Colonic mucosa (tissue), 4 donors: ENCODE data around the gene USP49. TPM values are rescaled to one million over a fixed set of nuclear protein-coding genes. Genes with fewer than 3 reads are reported as not detected.

ENCODE experiments used
- DNase-seq: peaks from one replicate; pipeline ENCODE4 v3.0.0-alpha.2; 2020
- H3K27ac ChIP-seq: fragments of 200-600 bp; one replicate; pipeline ENCODE4 v1.8.0; 2021
- H3K27me3 ChIP-seq: fragments of 200-600 bp; one replicate; pipeline ENCODE4 v1.8.0; 2021
- H3K36me3 ChIP-seq: fragments of 200-600 bp; one replicate; pipeline ENCODE4 v1.8.0; 2021
- H3K4me1 ChIP-seq: fragments of 200-600 bp; one replicate; pipeline ENCODE4 v1.8.0; 2021; ENCODE audit warnings: mild to moderate bottlenecking
- H3K4me3 ChIP-seq: fragments of 200-600 bp; one replicate; pipeline ENCODE4 v1.8.0; 2021
- H3K9ac ChIP-seq, 2 donors: one replicate each; pipeline ENCODE4 v1.7.0; 2013; ENCODE audit warnings: control low read depth in 2 of 2, low read depth in 2 of 2, low read length in 2 of 2
- H3K9me3 ChIP-seq: fragments of 200-600 bp; one replicate; pipeline ENCODE4 v1.8.0; 2021
- CTCF ChIP-seq: fragments of 200-600 bp; IDR thresholded peaks from one replicate; pipeline ENCODE4 v1.8.0; 2022; ENCODE audit warnings: antibody characterized with exemption, mild to moderate bottlenecking
- intact Hi-C: fragments of 100-400 bp; cut with DNase I; formaldehyde crosslinking; loops from one replicate; pipeline ENCODE4 v1.14.1; 2022
- total RNA-seq, 2 donors: library from RNA; stranded (reverse); fragmentation: NEBNext Ultra II Directional in 1 of 2; extraction: Animal tissue kit (Norgen Biotek cat#: 25700) in 1 of 2; gene quantifications; one replicate each; pipeline ENCODE4 v1.2.1, GENCODE V29; 2021
- donor health status: healthy.
- donor health status: DM: no; HTN: no; CAD: no.
- donor health status: DM: no; HTN: no; CAD: no.

USP49 gene
- total RNA-seq, 2 donors from 2014 or later: 1.7 to 2.9 TPM

- intact Hi-C loops: loop anchor here (5.0 kb wide), 2 partner anchors 120 to 135 kb away; partner anchors contain the start of gene TOMM6
- no peak for TF ChIP-seq CTCF
- Histone ChIP-seq H3K4me1 (peaks cover 4% of the 10 kb centered on the region), H3K9me3 (no peaks in the 10 kb centered on the region), H3K36me3 (no peaks in the 10 kb centered on the region), H3K4me3 (peak overlapping the region; percentile 76), H3K27me3 (no peaks in the 10 kb centered on the region), H3K27ac (no peak overlapping the region), H3K9ac (peak overlapping the region; percentile 71 to 92)
- DNase-seq: no peak
Measured at GRCh38 chr6:41922154-41922553, 27.0 kb upstream of the USP49 start.

- intact Hi-C loops: loop anchor here (5.0 kb wide), 2 partner anchors 121 to 134 kb away; partner anchors contain the start of gene TOMM6
- H3K4me3 ChIP-seq: peak overlapping the region; percentile 76
- no peak for TF ChIP-seq CTCF
Measured at GRCh38 chr6:41921712-41921998, 26.5 kb upstream of the USP49 start.

DNA sequence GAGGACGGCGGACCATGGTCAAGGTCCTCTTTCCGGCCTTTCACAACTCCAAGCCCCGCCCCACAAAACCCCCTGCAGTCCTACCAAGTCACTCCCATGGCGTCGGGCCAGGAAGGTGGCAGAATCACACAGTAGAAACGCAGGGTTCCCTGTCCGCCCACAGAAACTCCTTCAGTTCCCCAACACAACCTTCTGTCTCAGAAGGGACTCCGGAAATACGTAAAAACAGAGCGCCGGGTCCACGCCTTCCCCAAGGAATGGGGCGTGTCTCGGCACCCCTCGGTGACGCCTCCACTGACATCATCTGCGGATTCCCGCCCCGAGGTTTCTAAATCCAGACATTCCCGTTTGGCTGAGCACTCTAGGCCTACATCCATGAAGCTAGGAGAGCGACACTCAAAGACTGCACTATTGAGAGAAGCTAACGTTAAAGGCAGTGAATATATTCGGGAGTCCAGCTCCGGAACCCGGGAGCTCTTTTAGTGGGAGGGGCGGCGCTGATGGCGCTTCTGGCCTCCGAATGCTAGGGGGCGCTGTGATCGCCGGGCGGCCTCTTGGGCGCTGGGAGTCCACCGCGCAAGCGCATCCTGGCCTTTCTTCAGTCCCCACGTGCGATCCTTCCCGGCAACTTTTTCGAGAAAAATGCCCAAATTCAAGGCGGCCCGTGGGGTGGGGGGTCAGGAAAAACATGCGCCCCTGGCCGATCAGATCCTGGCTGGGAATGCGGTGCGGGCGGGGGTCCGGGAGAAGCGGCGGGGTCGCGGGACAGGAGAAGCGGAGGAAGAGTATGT lies 25.9 kb upstream of the USP49 start, which contains the start of the genes BYSL and MED20:
BYSL (plus strand) TSS at position 579 of the 791 bp plus-strand sequence; CDS start at position 643, 64 bp downstream.
MED20 (minus strand) TSS at position 219 of the 791 bp plus-strand sequence; CDS start at position 98, 121 bp downstream.
- Histone ChIP-seq H3K36me3 (no peaks in the 10 kb centered on the region), H3K4me1 (peaks cover 4% of the 10 kb centered on the region), H3K4me3 (peak within 1 kb of the TSS; percentile 76), H3K9me3 (no peaks in the 10 kb centered on the region), H3K9ac (peak within 1 kb of the TSS; percentile 71 to 92), H3K27me3 (no peaks in the 10 kb centered on the region), H3K27ac (peak within 1 kb of the TSS; percentile 93)
- peak; percentile 96 for DNase-seq
- intact Hi-C loops: loop anchor here (5.0 kb wide), 2 partner anchors 121 to 134 kb away; partner anchors contain the start of gene TOMM6
- TF ChIP-seq CTCF: peak; percentile 99

More at GRCh38 chr6:41921712-41921998, 26.5 kb upstream of the USP49 start:
- Histone ChIP-seq H3K4me1 (peaks cover 4% of the 10 kb centered on the region), H3K27me3 (no peaks in the 10 kb centered on the region), H3K9me3 (no peaks in the 10 kb centered on the region), H3K36me3 (no peaks in the 10 kb centered on the region), H3K9ac (peak overlapping the region; percentile 71 to 92), H3K27ac (peak overlapping the region; percentile 93)
- no peak for DNase-seq

GRCh38 chr6:41917528-41917927 lies 22.4 kb upstream of the USP49 start:
- Histone ChIP-seq H3K4me1 (peaks cover 4% of the 10 kb centered on the region), H3K9me3 (no peaks in the 10 kb centered on the region), H3K36me3 (no peaks in the 10 kb centered on the region), H3K4me3 (no peak overlapping the region), H3K27me3 (no peaks in the 10 kb centered on the region), H3K27ac (no peak overlapping the region), H3K9ac (no peak overlapping the region)
- no peak for DNase-seq
- intact Hi-C loops: no loop called here
- TF ChIP-seq CTCF: no peak

GRCh38 chr6:41914869-41915530 lies 19.8 kb upstream of the USP49 start:
- no peaks in the 10 kb centered on the region for H3K27me3 ChIP-seq
- no peaks in the 10 kb centered on the region for H3K36me3 ChIP-seq
- no peak overlapping the region for H3K27ac ChIP-seq
- H3K4me1 ChIP-seq: no peaks in the 10 kb centered on the region
- no peaks in the 10 kb centered on the region for H3K9me3 ChIP-seq
- no peak overlapping the region for H3K4me3 ChIP-seq
- TF ChIP-seq CTCF: no peak
- H3K9ac ChIP-seq: no peak overlapping the region
- DNase-seq: no peak
- intact Hi-C loops: no loop called here
